SK-N-SH treated with all-trans-retinoic acid at 6 μM for 48 hours (cell line): Measurements from ENCODE around the gene TAAR6.
"Not testable (repeated sequence)": the region's sequence is repeated elsewhere in the genome, so short reads cannot be mapped to it uniquely, and the experiment has no call there.

Source experiments
- ATAC-seq: fragments of 200-7000 bp; cut with Tn5 transposase; 3 replicates; pipeline ENCODE4 v1.9.1; 2020; ENCODE audit warnings: mild to moderate bottlenecking, moderate library complexity
- ARNTL ChIP-seq: fragments of 450-650 bp; formaldehyde crosslinking; IDR thresholded peaks from 2 replicates; pipeline ENCODE4 v1.5.0; 2020; ENCODE audit warnings: low read depth, mild to moderate bottlenecking, moderate library complexity, borderline replicate concordance
- BACH2 ChIP-seq: fragments of 250-450 bp; sonication (Bioruptor Pico); IDR thresholded peaks from 2 replicates; pipeline ENCODE4 v1.9.0; 2021; ENCODE audit warnings: mild to moderate bottlenecking, borderline replicate concordance
- CREB5 ChIP-seq: fragments of 250-450 bp; sonication (Bioruptor Pico); IDR thresholded peaks from 2 replicates; pipeline ENCODE4 v1.5.1; 2020; ENCODE audit warnings: low read depth, mild to moderate bottlenecking, moderate library complexity
- ESRRG ChIP-seq: fragments of 250-450 bp; sonication (Bioruptor Pico); IDR thresholded peaks from 2 replicates; pipeline ENCODE4 v1.6.1; 2021; ENCODE audit warnings: mild to moderate bottlenecking
- GLIS3 ChIP-seq: fragments of 250-450 bp; sonication (Bioruptor Pico); IDR thresholded peaks from 2 replicates; pipeline ENCODE4 v1.5.0; 2020; ENCODE audit warnings: mild to moderate bottlenecking, moderate library complexity
- ISL1 ChIP-seq: fragments of 250-450 bp; sonication (Bioruptor Pico); IDR thresholded peaks from 2 replicates; pipeline ENCODE4 v2.1.2; 2022; ENCODE audit warnings: mild to moderate bottlenecking, moderate library complexity
- OSR1 ChIP-seq: fragments of 250-450 bp; sonication (Bioruptor Pico); IDR thresholded peaks from 2 replicates; pipeline ENCODE4 v1.8.0; 2022; ENCODE audit warnings: moderate library complexity, mild to moderate bottlenecking, inconsistent platforms
- PATZ1 ChIP-seq: fragments of 250-450 bp; sonication (Bioruptor Pico); IDR thresholded peaks from 2 replicates; pipeline ENCODE4 v1.8.0; 2020; ENCODE audit warnings: mild to moderate bottlenecking, moderate library complexity, borderline replicate concordance
- PPARA ChIP-seq: fragments of 250-450 bp; sonication (Bioruptor Pico); IDR thresholded peaks from 2 replicates; pipeline ENCODE4 v1.5.0; 2020; ENCODE audit warnings: mild to moderate bottlenecking, borderline replicate concordance
- RARB ChIP-seq: fragments of 250-450 bp; sonication (Bioruptor Pico); IDR thresholded peaks from 2 replicates; pipeline ENCODE4 v1.8.0; 2021; ENCODE audit warnings: mild to moderate bottlenecking, moderate library complexity
- TCF4 ChIP-seq: fragments of 250-450 bp; sonication (Bioruptor Pico); IDR thresholded peaks from 2 replicates; pipeline ENCODE4 v1.8.0; 2021; ENCODE audit warnings: mild to moderate bottlenecking, moderate library complexity, borderline replicate concordance
- TOX ChIP-seq: fragments of 250-450 bp; sonication (Bioruptor Pico); IDR thresholded peaks from 2 replicates; pipeline ENCODE4 v1.8.0; 2021; ENCODE audit warnings: mild to moderate bottlenecking, moderate library complexity, borderline replicate concordance
- TSHZ2 ChIP-seq: fragments of 250-450 bp; sonication (Bioruptor Pico); IDR thresholded peaks from 2 replicates; pipeline ENCODE4 v1.5.0; 2020; ENCODE audit warnings: mild to moderate bottlenecking, moderate library complexity
- ZC3H10 ChIP-seq: fragments of 250-450 bp; sonication (Bioruptor Pico); IDR thresholded peaks from 2 replicates; pipeline ENCODE4 v1.5.1; 2021; ENCODE audit warnings: mild to moderate bottlenecking, moderate library complexity
- ZNF565 ChIP-seq: fragments of 450-650 bp; formaldehyde crosslinking; conservative IDR thresholded peaks from 2 replicates; pipeline ENCODE4 v1.5.0; 2020; ENCODE audit warnings: low read depth, mild to moderate bottlenecking, moderate library complexity
- TF ChIP-seq, protein P1 (sequence below): fragments of 250-450 bp; sonication (Bioruptor Pico); IDR thresholded peaks from 2 replicates; pipeline ENCODE4 v1.5.1; 2021; ENCODE audit warnings: mild to moderate bottlenecking, moderate library complexity
- TF ChIP-seq, protein P2 (sequence below): fragments of 250-450 bp; sonication (Bioruptor Pico); IDR thresholded peaks from 2 replicates; pipeline ENCODE4 v1.8.0; 2021; ENCODE audit warnings: low read depth, mild to moderate bottlenecking, moderate library complexity, borderline replicate concordance

The TAAR6 gene

GRCh38 chr6:132551214-132551613 lies 18.9 kb upstream of the TAAR6 start:
- no peak for ATAC-seq
- no peak for TF ChIP-seq TOX (CRISPR knock-in tag)
- TF ChIP-seq, all 23 proteins: peak for 0

DNA sequence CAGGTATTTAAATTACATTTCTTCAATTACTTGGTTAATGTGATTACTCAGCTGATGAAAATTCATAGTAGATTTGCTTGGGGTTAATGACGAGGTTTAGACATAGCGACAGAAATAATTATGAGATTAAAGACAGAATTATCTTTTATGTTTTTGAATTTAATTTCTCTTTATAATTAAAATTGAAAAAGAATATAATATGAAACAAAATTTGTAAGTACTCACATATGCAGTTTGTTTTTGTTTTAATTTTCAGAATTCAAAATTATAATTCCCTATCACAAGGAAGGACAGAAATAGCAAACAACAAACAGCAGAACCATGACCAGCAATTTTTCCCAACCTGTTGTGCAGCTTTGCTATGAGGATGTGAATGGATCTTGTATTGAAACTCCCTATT lies 17.8 kb upstream of the TAAR6 start, which contains the start of gene TAAR8:
TSS of gene TAAR8 (plus strand) at position 301 of the 400 bp plus-strand sequence. CDS start at position 322, 21 bp downstream.
- no peak for ATAC-seq
- TF ChIP-seq BACH2 (CRISPR knock-in tag) (no peak), TCF4 (no peak), PPARA (CRISPR knock-in tag) (no peak), ISL1 (CRISPR knock-in tag) (no peak), ZC3H10 (CRISPR knock-in tag) (no peak), RARB (CRISPR knock-in tag) (no peak), PATZ1 (CRISPR knock-in tag) (no peak), ESRRG (CRISPR knock-in tag) (no peak), GLIS3 (CRISPR knock-in tag) (no peak), TOX (CRISPR knock-in tag) (no peak), CREB5 (CRISPR knock-in tag) (no peak), TSHZ2 (CRISPR knock-in tag) (no peak), OSR1 (CRISPR knock-in tag) (no peak)
- TF ChIP-seq, protein P1, sequence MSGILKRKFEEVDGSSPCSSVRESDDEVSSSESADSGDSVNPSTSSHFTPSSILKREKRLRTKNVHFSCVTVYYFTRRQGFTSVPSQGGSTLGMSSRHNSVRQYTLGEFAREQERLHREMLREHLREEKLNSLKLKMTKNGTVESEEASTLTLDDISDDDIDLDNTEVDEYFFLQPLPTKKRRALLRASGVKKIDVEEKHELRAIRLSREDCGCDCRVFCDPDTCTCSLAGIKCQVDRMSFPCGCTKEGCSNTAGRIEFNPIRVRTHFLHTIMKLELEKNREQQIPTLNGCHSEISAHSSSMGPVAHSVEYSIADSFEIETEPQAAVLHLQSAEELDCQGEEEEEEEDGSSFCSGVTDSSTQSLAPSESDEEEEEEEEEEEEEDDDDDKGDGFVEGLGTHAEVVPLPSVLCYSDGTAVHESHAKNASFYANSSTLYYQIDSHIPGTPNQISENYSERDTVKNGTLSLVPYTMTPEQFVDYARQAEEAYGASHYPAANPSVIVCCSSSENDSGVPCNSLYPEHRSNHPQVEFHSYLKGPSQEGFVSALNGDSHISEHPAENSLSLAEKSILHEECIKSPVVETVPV (CRISPR knock-in tag) = no peak
- TF ChIP-seq, all 23 proteins: peak for 0

- not testable (repeated sequence) for ATAC-seq
Measured at GRCh38 chr6:132560087-132560486, 10.0 kb upstream of the TAAR6 start.

DNA sequence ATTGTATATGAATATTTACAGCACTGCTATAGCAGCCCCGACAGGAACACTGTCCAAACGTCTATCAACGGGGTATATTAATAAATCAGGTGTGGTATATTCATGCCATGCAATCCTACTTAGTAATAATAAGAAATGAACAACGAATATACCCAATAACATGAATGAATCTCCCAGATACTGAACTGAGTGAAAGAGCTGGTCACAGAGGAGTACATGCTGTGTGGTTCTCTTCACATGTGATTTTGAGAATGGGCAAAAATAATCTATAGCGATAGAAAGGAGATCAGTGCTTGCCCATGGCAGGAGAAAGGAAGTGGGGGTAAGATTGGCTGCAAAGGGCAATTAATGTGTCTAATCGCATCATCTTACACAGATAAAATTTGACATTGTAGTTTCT lies 3.7 kb upstream of the TAAR6 start:
- no peak for ATAC-seq
- no peak for TF ChIP-seq TSHZ2 (CRISPR knock-in tag)
- TF ChIP-seq ARNTL (CRISPR knock-in tag) = no peak
- no peak for TF ChIP-seq ESRRG (CRISPR knock-in tag)
- TF ChIP-seq PATZ1 (CRISPR knock-in tag) = no peak
- no peak for TF ChIP-seq RARB (CRISPR knock-in tag)
- TF ChIP-seq, protein P2, sequence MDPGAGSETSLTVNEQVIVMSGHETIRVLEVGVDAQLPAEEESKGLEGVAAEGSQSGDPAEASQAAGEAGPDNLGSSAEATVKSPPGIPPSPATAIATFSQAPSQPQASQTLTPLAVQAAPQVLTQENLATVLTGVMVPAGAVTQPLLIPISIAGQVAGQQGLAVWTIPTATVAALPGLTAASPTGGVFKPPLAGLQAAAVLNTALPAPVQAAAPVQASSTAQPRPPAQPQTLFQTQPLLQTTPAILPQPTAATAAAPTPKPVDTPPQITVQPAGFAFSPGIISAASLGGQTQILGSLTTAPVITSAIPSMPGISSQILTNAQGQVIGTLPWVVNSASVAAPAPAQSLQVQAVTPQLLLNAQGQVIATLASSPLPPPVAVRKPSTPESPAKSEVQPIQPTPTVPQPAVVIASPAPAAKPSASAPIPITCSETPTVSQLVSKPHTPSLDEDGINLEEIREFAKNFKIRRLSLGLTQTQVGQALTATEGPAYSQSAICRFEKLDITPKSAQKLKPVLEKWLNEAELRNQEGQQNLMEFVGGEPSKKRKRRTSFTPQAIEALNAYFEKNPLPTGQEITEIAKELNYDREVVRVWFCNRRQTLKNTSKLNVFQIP = no peak
- TF ChIP-seq GLIS3 (CRISPR knock-in tag) = no peak
- no peak for TF ChIP-seq ZC3H10 (CRISPR knock-in tag)
- TF ChIP-seq ZNF565 (CRISPR knock-in tag) = no peak
- TF ChIP-seq, protein P1 (CRISPR knock-in tag) = no peak
- TF ChIP-seq CREB5 (CRISPR knock-in tag) = no peak
